Measurements from ENCODE around the gene HCK. TPM values are rescaled to one million over a fixed set of nuclear protein-coding genes. Genes with fewer than 3 reads are reported as not detected.
"Not testable (repeated sequence)": the region's sequence is repeated elsewhere in the genome, so short reads cannot be mapped to it uniquely, and the experiment has no call there.

Gene HCK
- total RNA-seq, 2 donors from 2014 or later = 12.7 to 26.9 TPM

DNA sequence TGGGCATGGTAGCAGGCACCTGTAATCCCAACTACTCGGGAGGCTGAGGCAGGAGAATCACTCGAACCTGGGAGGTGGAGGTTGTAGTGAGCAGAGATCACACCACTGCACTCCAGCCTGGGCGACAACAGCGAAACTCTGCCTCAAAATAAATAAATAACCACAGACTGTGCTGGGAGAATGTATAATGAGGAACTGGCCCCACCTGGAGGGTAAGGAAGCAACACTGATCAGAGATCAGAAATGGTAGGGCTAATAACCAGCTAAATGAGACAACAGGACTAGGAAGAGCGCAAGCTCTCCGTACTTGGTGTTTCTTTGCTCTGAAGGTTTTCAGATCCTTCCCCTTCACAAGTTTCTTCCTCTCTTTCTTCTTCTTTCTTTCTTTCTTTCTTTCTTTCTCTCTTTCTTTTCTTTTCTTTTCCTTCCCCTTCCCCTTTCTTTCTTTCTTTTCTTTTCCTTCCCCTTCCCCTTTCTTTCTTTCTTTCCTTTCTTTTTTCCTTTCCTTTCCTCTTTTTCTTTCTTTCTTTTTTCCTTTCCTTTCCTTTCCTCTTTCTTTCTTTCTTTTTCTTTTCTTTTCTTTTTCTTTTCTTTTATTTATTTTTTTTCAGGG is 27.3 kb upstream of the HCK start:
- DNase-seq (ENCODE audit: low spot score) = no peak
- intact Hi-C loops (cut with DNase I) = no loop called here

DNA sequence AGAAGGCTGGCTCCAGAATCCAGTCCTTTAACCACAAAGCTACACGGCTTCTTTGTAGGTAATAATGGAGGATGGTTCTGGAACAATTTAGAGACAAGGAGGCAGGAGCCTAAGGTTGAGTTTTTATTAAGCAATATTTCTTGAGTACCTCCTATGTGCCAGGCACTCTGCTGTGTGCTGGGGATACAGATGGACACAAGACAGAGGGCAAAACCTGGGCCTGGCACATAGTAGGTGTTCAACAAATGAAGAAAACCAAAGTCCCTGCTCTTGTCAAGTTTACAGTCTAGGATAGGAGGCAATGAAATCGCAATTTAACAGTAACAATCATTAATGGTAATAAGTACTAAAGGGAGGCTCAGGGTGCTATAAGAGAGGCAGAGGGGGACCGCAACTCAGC is 24.4 kb upstream of the HCK start:
- no peak for DNase-seq (ENCODE audit: low spot score)
- intact Hi-C loops (cut with DNase I) = no loop called here

DNA sequence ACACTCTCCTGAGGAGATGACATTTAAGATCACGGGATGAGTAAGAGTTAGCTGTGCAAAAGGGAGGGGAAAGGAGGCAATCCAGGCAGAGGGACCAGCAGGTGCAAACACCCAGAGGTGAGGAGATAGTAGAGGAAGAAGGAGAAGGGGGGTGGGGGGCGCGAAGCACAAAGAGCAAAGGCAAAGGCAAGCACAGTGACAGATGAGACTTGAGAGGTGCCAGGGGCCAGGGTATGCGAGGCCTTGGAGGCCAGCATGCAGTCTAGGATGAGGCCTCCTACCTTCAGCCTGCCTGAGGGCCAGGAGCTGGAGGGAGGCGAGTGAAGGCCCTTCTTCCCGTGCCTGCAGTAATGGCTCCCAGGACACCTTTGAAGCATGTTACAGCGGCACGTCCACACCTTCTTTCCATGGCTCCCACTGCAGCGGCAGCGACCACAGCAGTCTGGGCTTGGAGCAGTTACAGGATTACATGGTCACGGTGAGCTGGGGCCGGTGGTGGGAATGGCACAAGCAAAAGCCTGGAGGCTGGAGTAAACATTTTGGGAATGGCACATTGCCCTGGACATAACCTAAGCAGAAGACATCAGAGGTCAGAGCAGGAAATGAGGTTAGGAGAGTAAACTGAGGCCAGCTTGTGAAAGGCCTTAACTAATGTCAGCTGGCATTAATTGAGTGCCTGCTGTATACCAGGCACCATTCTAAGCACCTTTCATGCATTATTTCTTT is 23.2 kb upstream of the HCK start:
- intact Hi-C loops (cut with DNase I) = no loop called here
- DNase-seq (ENCODE audit: low spot score) = no peak

DNA sequence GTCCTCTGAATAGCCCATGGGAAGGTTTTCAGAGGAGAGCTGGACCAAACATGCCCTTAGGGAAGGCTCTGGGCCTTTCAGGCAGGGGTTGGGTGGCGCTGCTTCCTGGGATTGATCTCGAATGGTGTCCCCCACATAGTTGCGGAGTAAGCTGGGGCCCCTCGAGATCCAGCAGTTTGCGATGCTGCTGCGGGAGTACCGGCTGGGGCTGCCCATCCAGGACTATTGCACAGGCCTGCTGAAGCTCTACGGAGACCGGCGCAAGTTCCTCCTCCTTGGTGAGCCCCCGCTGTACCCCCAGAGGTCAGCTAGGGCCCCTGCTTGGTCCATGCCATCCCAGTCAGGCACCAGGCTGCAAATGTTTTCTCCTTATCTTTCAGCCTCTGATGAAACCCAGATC is 22.5 kb upstream of the HCK start:
- intact Hi-C loops (cut with DNase I) = no loop called here
- no peak for DNase-seq (ENCODE audit: low spot score)

DNA sequence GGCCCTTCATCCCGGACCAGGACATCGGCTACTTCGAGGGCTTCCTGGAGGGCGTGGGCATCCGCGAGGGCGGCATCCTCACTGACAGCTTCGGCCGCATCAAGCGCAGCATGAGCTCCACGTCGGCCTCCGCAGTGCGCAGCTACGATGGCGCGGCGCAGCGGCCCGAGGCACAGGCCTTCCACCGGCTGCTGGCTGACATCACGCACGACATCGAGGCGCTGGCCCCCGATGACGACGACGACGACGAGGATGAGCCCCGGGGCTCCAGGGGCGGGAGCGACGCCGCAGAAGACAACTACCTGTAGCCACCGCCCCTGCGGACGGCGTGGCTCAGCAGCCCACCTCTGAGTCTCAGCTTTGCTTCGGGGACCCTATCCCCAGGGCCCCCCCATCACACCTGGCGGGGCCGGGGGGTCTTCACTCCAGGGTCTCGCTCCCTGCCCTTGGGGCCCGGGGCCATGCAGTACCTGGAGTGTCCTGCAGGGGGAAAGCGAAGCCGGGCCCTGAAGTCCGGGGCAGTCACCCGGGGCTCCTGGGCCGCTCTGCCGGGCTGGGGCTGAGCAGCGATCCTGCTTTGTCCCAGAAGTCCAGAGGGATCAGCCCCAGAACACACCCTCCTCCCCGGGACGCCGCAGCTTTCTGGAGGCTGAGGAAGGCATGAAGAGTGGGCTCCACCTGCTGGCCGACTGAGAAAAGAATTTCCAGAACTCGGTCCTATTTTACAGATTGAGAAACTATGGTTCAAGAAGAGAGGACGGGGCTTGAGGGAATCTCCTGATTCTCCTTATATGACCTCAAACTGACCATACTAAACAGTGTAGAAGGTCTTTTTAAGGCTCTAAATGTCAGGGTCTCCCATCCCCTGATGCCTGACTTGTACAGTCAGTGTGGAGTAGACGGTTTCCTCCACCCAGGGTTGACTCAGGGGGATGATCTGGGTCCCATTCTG is 20.8 kb upstream of the HCK start:
- peak; percentile 94 for DNase-seq (ENCODE audit: low spot score)
- intact Hi-C loops (cut with DNase I) = loop anchor here (2.0 to 5.0 kb wide), 2 partner anchors 208 to 209 kb away; no protein-coding TSS in a partner anchor

DNA sequence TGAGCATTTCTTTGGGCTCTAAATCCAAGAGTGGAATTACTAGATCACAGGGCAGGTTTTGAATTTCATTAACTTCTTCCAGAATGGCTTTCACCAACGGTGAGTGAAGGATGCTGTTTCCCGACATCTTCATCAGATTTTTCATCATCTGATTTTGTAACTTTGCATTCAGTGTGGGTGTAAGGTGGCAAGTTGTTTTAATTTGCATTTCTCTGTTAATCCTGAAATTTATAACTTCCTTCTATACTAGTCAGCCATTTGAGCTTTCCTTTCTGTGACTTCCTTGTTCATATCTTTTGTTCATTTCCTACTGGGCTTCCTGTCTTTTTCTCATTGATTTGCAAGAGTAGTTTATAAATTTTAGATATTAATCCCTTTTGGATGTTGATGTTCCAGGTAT is 18.7 kb upstream of the HCK start:
- intact Hi-C loops (cut with DNase I) = loop anchor here in 1 of 2 donors (5.0 kb wide), 1 partner anchor 211 kb away; no protein-coding TSS in a partner anchor
- DNase-seq (ENCODE audit: low spot score) = no peak

DNA sequence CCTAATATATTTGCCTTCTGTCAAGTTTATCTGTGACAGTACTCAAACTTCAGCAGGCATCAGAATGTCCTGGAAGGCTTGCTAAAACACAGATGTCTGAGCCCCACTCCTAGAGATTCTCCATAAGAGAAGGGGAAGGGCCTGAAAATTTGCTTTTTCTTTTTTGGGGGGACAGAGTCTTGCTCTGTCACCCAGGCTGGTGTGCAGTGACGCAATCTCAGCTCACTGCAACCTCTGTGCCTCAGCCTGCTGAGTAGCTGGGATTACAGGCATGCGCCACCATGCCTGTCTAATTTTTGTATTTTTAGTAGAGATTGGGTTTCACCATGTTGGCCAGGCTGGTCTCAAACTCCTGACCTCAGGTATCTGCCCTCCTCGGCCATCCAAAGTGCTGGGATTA is 18.3 kb upstream of the HCK start:
- not testable (repeated sequence) for DNase-seq (ENCODE audit: low spot score)
- intact Hi-C loops (cut with DNase I) = loop anchor here in 1 of 2 donors (5.0 kb wide), 1 partner anchor 211 kb away; no protein-coding TSS in a partner anchor

DNA sequence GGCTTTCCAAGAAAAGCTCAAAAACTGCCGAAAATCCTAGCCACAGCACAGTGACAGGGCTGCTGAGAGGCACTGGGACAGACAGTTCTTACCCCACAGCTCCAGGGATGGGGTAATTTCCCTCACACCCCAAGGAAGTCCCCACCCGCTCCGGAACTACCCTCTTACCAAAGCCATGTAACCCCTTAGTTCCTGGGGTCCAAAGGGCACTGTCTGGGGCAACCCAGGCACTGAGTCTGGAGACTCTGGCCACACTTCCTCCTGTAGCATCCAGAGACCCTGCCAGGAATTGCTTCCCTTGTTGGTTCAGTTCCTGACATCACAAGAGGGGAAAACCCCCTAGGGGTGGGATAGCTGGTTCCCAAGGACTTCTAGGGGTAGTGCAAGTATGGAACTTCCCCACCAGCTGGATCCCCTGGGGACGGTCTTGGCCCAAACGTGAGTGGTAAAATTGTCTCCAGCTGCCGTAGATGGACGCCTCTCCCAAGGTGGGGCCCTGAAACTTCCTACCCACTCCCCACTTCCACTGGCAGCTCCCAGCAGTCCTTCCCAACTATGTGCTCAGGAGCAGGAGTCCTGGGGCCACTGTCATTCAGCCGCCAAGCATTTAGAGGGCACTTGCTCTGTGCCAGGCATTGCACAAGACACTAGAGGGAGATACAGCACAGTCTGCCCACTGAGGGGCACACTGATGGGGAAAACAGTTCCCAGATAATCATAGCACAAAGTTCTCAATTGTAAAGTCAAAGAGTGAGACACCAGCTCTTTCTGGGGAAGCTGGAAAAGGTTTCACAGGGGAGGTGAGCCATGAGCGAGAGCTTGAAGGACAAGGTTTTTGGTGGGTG is 17.2 kb upstream of the HCK start:
- DNase-seq (ENCODE audit: low spot score) = no peak
- intact Hi-C loops (cut with DNase I) = loop anchor here in 1 of 2 donors (5.0 kb wide), 1 partner anchor 213 kb away; no protein-coding TSS in a partner anchor

DNA sequence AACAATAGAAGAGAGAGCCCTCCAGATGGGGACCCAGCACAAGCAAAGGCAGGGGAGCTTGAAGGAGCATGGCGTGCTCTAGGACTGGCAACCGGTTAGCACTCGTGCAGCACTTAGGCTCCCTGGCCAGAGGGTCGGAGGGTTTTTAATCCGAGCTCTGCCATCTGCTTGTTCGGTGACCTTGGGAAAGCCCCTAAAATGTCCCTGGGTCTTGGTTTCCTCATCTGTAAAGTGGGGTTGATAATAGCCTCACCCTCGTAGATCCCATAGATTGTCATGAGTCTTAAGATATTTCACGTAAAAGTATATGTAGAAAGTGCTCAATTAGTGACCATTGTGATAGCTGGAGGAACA is 16.6 kb upstream of the HCK start:
- intact Hi-C loops (cut with DNase I) = no loop called here
- DNase-seq (ENCODE audit: low spot score) = no peak

DNA sequence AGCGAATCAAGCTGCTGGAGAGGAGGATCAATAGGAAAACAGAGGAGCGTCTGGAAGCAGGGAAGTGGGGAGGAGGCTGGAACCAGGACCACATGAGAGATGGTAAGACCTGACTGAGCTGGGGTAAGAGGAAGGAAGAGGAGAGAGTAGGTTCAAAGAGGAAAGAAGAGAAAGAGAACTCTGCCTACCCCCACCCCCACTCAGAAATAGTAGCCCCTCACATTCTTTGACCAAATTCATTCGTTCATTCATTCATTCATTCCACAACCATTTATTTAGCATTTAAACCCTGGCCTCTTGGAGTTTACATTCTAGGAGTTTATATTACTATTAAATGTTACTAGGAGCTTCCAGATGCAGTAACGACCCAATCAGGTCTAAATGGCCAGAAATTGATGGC is 15.8 kb upstream of the HCK start:
- intact Hi-C loops (cut with DNase I) = no loop called here
- no peak for DNase-seq (ENCODE audit: low spot score)

DNA sequence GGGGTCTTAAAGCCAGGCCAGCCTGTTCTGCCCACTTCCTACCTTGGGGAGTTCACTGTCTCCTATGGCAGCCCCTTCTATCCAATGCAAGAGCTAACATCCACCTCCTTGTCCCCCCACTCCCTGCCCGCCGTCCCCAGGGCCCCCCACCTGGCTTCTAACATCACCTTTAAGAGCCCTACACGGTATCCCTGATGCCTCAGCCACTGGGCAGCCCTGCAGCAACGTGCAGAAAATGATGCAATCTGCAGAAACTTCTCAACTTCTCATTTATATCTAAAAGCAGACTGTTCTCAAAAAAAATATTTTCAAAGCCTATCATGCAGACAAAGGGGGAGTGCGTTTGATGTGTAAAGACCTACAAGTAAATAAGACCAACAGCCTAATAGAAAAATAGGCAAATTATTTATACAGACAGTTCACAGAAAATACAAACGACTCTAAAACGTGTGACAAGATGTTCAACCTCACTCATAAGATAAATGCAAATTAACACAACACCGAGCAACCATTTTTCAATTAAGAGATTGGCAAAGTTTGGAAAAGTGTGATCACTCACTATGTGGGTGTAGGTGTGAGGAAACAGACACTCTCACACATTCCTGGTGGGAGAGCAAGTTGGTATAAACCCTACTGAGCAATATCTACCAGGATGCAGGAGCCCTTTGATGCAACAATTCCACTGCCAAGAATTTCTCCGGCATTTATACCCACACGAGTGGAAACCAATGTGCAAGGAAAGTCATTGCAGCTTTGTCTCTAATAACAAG is 15.1 kb upstream of the HCK start:
- no peak for DNase-seq (ENCODE audit: low spot score)
- intact Hi-C loops (cut with DNase I) = no loop called here

DNA sequence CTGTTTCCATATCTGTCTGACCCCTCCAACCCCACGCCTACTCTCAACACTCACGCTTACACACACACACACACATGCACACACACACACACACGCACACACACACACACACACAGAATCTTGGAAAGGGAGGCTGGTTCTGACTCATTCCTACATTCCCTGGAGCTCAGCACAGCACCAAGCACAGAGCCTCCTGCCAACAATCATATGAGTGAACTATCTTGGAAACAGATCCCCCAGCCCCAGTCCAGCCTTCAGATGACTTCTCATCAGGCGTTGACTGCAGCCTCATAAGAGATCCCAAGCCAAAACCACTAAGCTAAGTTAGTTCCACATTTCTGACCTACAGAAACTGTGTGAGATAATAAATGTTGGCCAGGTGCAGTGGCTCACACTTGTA is 14.1 kb upstream of the HCK start:
- DNase-seq (ENCODE audit: low spot score) = no peak
- intact Hi-C loops (cut with DNase I) = no loop called here

DNA sequence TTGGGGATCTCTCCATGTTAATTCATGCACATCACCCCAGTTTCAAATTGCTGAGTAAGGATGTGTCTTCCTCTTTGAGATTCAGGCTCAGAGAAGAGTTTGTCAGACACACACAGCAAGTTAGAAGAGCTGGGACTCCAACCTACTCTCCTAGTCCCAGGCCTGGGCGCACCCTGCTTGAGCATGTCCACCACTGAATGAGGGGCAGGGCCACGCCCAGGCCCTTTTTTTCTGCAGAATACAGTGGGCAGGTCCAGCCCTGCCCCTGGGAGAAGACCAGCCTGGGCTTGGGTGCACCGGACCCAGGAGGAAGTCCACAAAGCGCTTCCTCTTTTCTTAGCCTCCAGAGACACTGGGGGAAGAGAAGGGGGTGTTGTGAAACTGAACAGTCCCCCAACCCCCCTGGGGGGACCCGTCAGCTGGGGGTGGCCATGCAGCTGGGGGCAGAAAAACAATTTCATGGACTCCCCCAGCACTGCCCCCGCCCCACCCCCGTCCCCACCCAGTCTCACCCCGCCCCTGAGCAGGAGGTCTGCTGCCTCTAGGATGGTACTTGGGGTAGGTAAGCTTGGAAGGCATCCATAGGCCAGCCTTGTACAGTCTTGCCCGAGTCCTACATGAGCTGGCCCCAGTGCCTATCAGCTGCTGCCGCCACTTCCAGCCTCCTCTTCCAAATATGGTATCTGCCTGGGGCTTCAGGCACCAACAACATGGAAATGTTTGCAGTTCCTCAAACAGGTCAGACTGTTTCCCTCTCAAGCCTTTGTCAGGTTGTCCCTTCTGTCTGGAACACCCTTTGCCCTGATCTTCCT is 11.7 kb upstream of the HCK start:
- no peak for DNase-seq (ENCODE audit: low spot score)
- intact Hi-C loops (cut with DNase I) = no loop called here

DNA sequence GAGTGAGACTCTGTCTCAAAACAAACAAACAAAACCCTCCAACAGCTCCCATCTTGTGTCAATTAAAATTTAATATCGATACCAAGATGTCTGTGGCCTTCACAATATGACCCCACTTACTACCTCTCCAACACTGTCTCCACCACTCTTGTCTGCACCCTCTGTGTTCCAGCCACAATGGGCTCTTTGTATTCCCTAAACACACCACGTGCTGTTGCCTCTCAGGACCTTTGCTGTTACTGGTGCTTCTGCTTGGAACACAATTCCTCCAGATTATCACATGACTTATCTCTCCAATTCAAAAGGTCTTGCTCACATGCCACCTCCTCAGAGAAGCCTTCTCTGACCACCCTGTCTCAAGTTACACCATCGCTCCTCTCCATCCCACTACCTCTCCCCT is 6.0 kb upstream of the HCK start:
- no peak for DNase-seq (ENCODE audit: low spot score)
- intact Hi-C loops (cut with DNase I) = no loop called here

DNA sequence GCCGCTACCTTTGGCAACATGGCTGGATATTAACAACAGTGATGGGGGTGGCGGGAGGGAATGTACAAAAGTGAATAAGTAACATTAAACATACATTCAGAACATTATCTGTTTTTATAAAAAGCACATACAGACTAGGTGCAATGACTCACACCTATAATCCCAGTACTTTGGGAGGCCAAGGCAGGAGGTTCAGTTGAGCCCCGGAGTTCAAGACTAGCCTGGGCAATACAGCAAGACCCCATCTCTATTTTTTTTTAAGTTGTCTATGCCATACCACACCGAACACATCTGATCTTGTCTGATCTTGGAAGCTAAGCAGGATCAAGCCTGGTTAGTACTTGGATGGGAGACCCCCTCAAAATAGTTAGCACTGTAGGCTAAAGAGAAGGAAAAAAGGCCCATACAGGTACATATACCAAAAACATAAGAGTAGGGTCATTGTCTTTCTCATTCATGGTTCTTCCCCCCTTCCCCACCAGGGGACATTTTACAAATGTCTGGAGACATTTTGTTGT is 1.7 kb upstream of the HCK start:
- intact Hi-C loops (cut with DNase I) = no loop called here
- DNase-seq (ENCODE audit: low spot score) = no peak

DNA sequence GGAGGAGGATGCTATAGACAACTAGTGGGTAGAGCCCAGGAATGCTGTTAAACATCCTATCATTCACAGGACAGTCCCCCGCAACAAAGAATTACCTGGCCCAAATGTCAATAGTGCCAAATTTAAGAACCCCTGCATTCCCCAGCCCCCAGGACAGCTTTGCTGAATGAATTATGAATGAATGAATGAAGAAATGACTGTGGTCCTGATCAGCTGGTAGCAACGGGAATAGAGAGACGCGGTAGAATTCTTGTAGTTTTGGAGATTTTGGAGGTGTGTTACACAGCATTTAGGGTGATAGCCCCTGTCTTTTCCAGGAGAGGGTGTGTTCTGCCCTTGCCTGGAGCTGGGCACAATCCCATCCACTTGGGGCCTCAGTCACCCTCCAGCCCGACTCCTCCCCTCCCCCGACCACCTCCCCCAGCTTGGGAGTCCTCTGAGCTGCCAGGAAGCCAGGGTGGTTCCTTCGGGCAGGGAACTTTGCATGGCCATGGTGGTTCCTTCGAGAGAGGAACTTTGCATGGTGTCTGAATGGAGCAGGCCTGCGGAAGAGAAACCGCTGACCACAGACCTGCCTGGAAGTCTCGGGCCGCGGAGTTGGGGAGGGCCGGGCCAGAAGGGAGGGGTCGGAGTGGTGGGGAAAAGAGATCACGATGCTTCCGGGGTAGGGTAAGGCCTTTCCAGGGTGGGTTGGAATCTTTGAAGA is 1.0 kb upstream of the HCK start:
- intact Hi-C loops (cut with DNase I) = no loop called here
- peak; percentile 90 for DNase-seq (ENCODE audit: low spot score)

DNA sequence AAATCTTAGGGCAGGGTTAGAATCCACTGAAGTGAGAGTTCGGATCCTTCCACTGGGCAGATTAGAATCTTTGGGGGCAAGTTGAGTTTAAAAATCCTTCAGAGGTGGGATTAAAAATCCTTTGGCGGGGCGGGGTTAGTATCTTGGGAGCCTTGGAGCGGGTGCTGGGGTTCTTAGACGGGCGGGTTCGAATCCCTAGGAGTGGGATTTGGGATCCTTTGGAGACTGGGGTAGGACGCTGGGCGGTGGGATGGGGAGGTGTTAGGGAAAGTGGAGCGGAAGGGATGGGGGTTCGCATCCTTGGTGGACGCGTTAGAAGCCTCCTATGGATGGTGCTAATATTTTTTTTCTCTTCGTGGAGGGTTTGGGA is 337 bp upstream of the HCK start:
- no peak for DNase-seq (ENCODE audit: low spot score)

More for the DNA sequence above, 337 bp upstream of the HCK start:
- intact Hi-C loops (cut with DNase I) = no loop called here

All from posterior vena cava (tissue), 2 donors.